Measurements from ENCODE around the gene CSRNP2.

The CSRNP2 gene

GRCh38 chr12:51028126-51028812 lies 55.1 kb downstream of the CSRNP2 start:
- peak overlapping the region; percentile 43 for H3K4me3 ChIP-seq (ENCODE audit: low read length)
- peak; percentile 84 for DNase-seq (ENCODE audit: low read depth)
- TF ChIP-seq, protein P1, sequence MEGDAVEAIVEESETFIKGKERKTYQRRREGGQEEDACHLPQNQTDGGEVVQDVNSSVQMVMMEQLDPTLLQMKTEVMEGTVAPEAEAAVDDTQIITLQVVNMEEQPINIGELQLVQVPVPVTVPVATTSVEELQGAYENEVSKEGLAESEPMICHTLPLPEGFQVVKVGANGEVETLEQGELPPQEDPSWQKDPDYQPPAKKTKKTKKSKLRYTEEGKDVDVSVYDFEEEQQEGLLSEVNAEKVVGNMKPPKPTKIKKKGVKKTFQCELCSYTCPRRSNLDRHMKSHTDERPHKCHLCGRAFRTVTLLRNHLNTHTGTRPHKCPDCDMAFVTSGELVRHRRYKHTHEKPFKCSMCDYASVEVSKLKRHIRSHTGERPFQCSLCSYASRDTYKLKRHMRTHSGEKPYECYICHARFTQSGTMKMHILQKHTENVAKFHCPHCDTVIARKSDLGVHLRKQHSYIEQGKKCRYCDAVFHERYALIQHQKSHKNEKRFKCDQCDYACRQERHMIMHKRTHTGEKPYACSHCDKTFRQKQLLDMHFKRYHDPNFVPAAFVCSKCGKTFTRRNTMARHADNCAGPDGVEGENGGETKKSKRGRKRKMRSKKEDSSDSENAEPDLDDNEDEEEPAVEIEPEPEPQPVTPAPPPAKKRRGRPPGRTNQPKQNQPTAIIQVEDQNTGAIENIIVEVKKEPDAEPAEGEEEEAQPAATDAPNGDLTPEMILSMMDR (IDR thresholded peaks at IDR 0.05; ENCODE audit: insufficient read depth, low read depth, low read length, missing control alignments) = peak; percentile 67

DNA sequence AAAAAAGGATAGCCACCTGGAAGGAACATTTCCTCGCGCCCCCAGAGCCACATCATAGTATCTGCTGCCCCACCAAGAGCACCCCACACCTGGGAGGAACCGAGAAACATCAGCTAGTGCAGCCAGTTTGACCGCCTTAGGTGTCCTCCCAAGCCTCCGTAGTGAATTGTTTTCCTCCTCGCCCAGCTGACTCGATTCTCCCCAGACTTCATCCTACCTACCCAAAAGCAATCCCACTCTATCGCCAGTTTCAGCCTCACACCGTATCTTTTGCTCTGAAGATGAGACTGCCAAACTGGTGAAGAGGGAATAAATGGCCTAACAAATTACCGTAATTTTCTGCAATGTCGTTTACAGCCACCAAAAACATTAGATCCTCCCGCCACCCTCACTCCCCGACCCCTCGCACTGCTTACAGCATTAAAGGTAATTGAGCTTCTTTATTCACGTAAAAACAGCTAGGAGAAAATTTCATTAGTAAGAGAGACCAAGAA lies 56.0 kb downstream of the CSRNP2 start:
- TF ChIP-seq, protein P1 (IDR thresholded peaks at IDR 0.05; ENCODE audit: insufficient read depth, low read depth, low read length, missing control alignments) = no peak
- peak; percentile 32 for DNase-seq (ENCODE audit: low read depth)

DNA sequence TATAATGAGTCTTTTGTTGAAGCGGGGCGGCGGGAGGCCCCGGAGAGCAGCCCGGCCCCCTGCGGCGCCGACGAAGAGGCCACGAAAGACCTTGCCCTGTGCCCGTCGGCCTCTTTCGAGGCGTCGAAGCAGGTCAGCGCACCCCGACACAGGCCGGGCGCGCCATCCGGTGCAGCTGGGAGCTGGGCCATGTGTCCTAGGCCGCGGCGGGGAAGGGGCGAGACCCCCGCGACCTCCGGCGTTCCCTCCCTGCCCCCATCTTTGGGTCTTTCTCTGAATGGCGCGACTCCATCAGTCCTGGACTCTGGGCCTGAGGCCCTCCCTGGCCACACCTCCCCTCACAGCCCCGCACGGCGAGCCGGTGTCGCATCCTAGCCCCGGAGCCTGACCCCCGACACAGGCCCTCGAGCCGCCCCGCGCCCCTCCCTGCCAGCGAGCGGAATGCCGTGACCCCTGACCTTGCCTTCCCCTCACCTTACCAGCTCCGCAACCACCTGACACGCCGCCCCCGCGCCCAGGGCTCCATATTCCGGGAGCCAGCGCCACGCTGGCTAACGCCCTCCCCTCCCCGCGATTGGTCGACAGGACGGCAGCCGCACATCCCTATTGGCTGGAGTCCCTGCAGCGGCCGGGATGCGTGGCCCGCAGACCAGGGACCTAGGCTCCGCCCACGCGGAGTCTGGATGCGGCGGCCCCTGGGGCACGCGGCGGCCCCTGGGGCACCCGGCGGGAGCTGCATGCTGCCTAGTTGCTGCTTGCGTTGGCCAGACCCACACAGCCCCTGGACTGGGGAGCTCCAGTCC lies 57.4 kb downstream of the CSRNP2 start, which contains the start of gene SLC11A2:
Gene SLC11A2 (minus strand): TSS at position 549 of the 803 bp plus-strand sequence. CDS start 15,656 bp downstream, outside the sequence.
- H3K4me3 ChIP-seq (ENCODE audit: low read length) = peak within 1 kb of the TSS; percentile 76
- DNase-seq (ENCODE audit: low read depth) = peak; percentile 97
- TF ChIP-seq, protein P1 (IDR thresholded peaks at IDR 0.05; ENCODE audit: insufficient read depth, low read depth, low read length, missing control alignments) = no peak

More for the DNA sequence above, 56.0 kb downstream of the CSRNP2 start:
- no peak overlapping the region for H3K4me3 ChIP-seq (ENCODE audit: low read length)

DNA sequence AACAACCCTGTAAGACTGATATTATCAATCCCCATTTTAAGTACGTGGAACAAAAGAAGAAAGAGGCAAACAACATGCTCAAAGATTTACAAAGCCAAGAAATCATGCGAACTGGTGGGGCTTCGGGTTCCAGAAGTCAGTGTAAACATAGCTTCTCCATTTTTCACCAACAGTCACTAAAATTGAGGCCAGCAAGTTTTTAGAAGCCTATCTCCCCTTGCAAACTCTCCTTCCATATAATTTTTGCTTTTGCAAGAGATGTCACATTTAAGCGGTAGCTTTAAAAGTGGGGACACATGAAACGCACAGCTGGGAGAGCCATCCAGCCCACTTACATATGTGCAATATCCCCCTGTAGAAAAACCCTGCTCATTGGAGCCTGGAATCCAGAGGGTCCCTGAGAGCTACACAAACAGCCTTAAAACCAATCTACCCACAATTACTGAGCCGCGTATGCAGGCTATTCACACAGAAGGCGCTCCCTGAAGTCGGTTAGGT lies 58.0 kb downstream of the CSRNP2 start:
- TF ChIP-seq, protein P1 (IDR thresholded peaks at IDR 0.05; ENCODE audit: insufficient read depth, low read depth, low read length, missing control alignments) = no peak
- peak overlapping the region; percentile 76 for H3K4me3 ChIP-seq (ENCODE audit: low read length)
- DNase-seq (ENCODE audit: low read depth) = no peak

- TF ChIP-seq, protein P1 (IDR thresholded peaks at IDR 0.05; ENCODE audit: insufficient read depth, low read depth, low read length, missing control alignments) = no peak
- peak; percentile 11 for DNase-seq (ENCODE audit: low read depth)
- peak overlapping the region; percentile 76 for H3K4me3 ChIP-seq (ENCODE audit: low read length)
Observed at GRCh38 chr12:51023625-51024382, 59.6 kb downstream of the CSRNP2 start.

DNA sequence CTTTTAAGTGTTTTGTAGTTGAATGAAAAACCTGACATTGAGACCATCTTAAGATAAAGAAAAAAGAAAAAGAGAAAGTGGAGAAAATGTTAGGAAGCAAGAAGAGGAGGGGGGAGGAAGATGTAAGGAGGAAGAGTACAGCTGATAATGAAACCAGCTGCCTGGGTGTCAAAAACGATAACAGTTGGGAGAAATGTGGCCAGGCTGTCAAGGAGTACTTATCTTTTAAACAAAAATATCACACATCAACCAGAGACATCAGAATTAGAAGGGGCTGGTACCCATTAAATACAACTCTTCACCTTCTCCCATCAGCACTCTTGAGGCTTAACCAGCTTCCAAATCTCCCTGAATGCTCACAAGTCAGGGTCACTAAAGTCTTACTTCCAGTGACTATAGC lies 61.7 kb downstream of the CSRNP2 start:
- TF ChIP-seq, protein P1 (IDR thresholded peaks at IDR 0.05; ENCODE audit: insufficient read depth, low read depth, low read length, missing control alignments) = no peak
- no peak for DNase-seq (ENCODE audit: low read depth)
- no peak overlapping the region for H3K4me3 ChIP-seq (ENCODE audit: low read length)
